Esophagus muscularis mucosa (tissue), 3 donors: Measurements from ENCODE around the gene TPR.

Source experiments
- CTCF ChIP-seq, 3 experiments: fragments of 200-600 bp in 2 of 3; fragments of 450-650 bp in 1 of 3; sonication (generic) in 2 of 3; IDR thresholded peaks; one replicate each; pipeline ENCODE4 v1.5.1; 2017 to 2019; ENCODE audit warnings: antibody characterized with exemption in 3 of 3, mild to moderate bottlenecking in 2 of 3, moderate library complexity in 1 of 3
- POLR2A ChIP-seq: fragments of 450-650 bp; IDR thresholded peaks from one replicate; pipeline ENCODE4 v1.6.1; 2017; ENCODE audit warnings: antibody characterized with exemption, moderate library complexity, mild to moderate bottlenecking, low read depth
- POLR2AphosphoS5 ChIP-seq, 2 donors: sonication (generic); formaldehyde crosslinking; IDR thresholded peaks; one replicate each; pipeline ENCODE4 v1.6.1; 2017; ENCODE audit warnings: antibody characterized with exemption in 2 of 2

GRCh38 chr1:186291271-186291670, 83.8 kb downstream of the TPR start:
- TF ChIP-seq CTCF (IDR thresholded peaks at IDR 0.05): no peak
- TF ChIP-seq POLR2AphosphoS5 (IDR thresholded peaks at IDR 0.05): no peak
- no peak for TF ChIP-seq POLR2A
